HG03439 (cell line): ENCODE measurements around the gene FOXP1.

ENCODE experiments used
- ATAC-seq: cut with Tn5 transposase; IDR thresholded peaks from one replicate; pipeline ENCODE4 v1.9.1; 2021; ENCODE audit warnings: mild to moderate bottlenecking, moderate library complexity; ENCODE audit not compliant: unreplicated experiment

The FOXP1 gene

GRCh38 chr3:71488882-71489281, 94.6 kb downstream of the FOXP1 start:
- no peak for ATAC-seq

GRCh38 chr3:71488391-71488809, 95.1 kb downstream of the FOXP1 start:
- no peak for ATAC-seq

- no peak for ATAC-seq
Observed at GRCh38 chr3:71487418-71487817, 96.1 kb downstream of the FOXP1 start.

GRCh38 chr3:71486831-71487230, 96.7 kb downstream of the FOXP1 start:
- no peak for ATAC-seq

- no peak for ATAC-seq
Observed at GRCh38 chr3:71485896-71486295, 97.6 kb downstream of the FOXP1 start.

GRCh38 chr3:71484452-71484851, 99.1 kb downstream of the FOXP1 start:
- no peak for ATAC-seq

GRCh38 chr3:71484047-71484446, 99.5 kb downstream of the FOXP1 start:
- ATAC-seq: no peak

GRCh38 chr3:71482771-71483170, 100.8 kb downstream of the FOXP1 start:
- no peak for ATAC-seq

GRCh38 chr3:71478568-71478967, 105.0 kb downstream of the FOXP1 start:
- ATAC-seq: no peak

- no peak for ATAC-seq
Observed at GRCh38 chr3:71476950-71477349, 106.6 kb downstream of the FOXP1 start.

- ATAC-seq: no peak
Observed at GRCh38 chr3:71469138-71469435, 114.4 kb downstream of the FOXP1 start.

GRCh38 chr3:71468311-71469137, 115.0 kb downstream of the FOXP1 start:
- no peak for ATAC-seq

- no peak for ATAC-seq
Observed at GRCh38 chr3:71466483-71466882, 117.0 kb downstream of the FOXP1 start.

- no peak for ATAC-seq
Observed at GRCh38 chr3:71465371-71466036, 118.0 kb downstream of the FOXP1 start.

GRCh38 chr3:71464613-71465012, 118.9 kb downstream of the FOXP1 start:
- no peak for ATAC-seq

- no peak for ATAC-seq
Observed at GRCh38 chr3:71463617-71464016, 119.9 kb downstream of the FOXP1 start.

- no peak for ATAC-seq
Observed at GRCh38 chr3:71462586-71462985, 120.9 kb downstream of the FOXP1 start.

- no peak for ATAC-seq
Observed at GRCh38 chr3:71461749-71462483, 121.6 kb downstream of the FOXP1 start.

- no peak for ATAC-seq
Observed at GRCh38 chr3:71461114-71461513, 122.4 kb downstream of the FOXP1 start.

GRCh38 chr3:71458895-71459294, 124.6 kb downstream of the FOXP1 start:
- ATAC-seq: no peak

GRCh38 chr3:71456826-71457225, 126.7 kb downstream of the FOXP1 start:
- ATAC-seq: no peak

GRCh38 chr3:71456156-71456555, 127.4 kb downstream of the FOXP1 start:
- ATAC-seq: no peak
